ENCODE data around the gene DTNA. TPM values are rescaled to one million over a fixed set of nuclear protein-coding genes. Genes with fewer than 3 reads are reported as not detected.
A peak's percentile ranks its signal among the peaks of the same experiment; 100 is the strongest.

Gene DTNA
- total and polyA plus RNA-seq, 2 of the 8 experiments (the other 6 are each of a cell fraction or from before 2014, with no cell fraction given): 30.2 to 32.7 TPM

GRCh38 chr18:34808389-34808788 lies 98.3 kb downstream of the DTNA start:
- Histone ChIP-seq H3K9me3 (ENCODE audit: insufficient read depth in 2 of 2, low read depth in 1 of 2, low read length in 1 of 2) (no peaks in the 10 kb centered on the region), H2BK12ac (ENCODE audit: low read depth, low read length) (peak overlapping the region; percentile 78), H4K91ac (replicated peaks; ENCODE audit: insufficient read length, low read length) (no peak overlapping the region), H3K4me2 (ENCODE audit: insufficient read depth in 1 of 2, low read depth in 2 of 2, low read length in 2 of 2) (no peak overlapping the region), H3K4ac (replicated peaks; ENCODE audit: insufficient read length, low read depth, low read length) (no peak overlapping the region), H2BK20ac (ENCODE audit: low read length) (peak overlapping the region; percentile 64; the same call in 1 of the 2 replicates), H2BK5ac (ENCODE audit: low read depth, low read length) (no peak overlapping the region; the same call in 1 of the 2 replicates), H3K4me1 (replicated peaks in 1 of 4; ENCODE audit: control insufficient read depth in 3 of 4, insufficient read depth in 4 of 4, low read length in 3 of 4) (peaks cover 0 to 7% (median 2%) of the 10 kb centered on the region in 4 experiments; a peak in 1 of 7 replicates), H3K18ac (ENCODE audit: extremely low read depth, low read length) (0 out of 2 replicates have a peak overlapping the region, but pooled peaks have one; percentile 39), H3K79me2 (ENCODE audit: control insufficient read depth in 1 of 2, insufficient read depth in 2 of 2, low read length in 2 of 2) (no peaks in the 10 kb centered on the region), H2BK120ac (replicated peaks; ENCODE audit: low read depth, low read length) (no peak overlapping the region), H2AK5ac (ENCODE audit: low read depth, low read length) (no peak overlapping the region), H3K9ac (replicated peaks in 1 of 4; ENCODE audit: extremely low read depth in 1 of 4, low read depth in 3 of 4, low read length in 3 of 4) (no peak overlapping the region), H3K36me3 (ENCODE audit: control insufficient read depth in 2 of 4, insufficient read depth in 4 of 4, low read length in 3 of 4) (no peaks in the 10 kb centered on the region; a peak in 1 of 8 replicates), H4K8ac (ENCODE audit: extremely low read depth, insufficient read depth, low read length) (no peak overlapping the region), H2BK15ac (ENCODE audit: low read length) (no peak overlapping the region), H3K23ac (ENCODE audit: insufficient read length) (no peak overlapping the region), H3K27ac (ENCODE audit: low read depth, low read length) (no peak overlapping the region), H3K27me3 (replicated peaks in 1 of 4; ENCODE audit: control insufficient read depth in 3 of 4, extremely low read depth in 1 of 4, insufficient read depth in 3 of 4, low read length in 3 of 4) (no peaks in the 10 kb centered on the region), H3K23me2 (ENCODE audit: low read depth, low read length) (no peaks in the 10 kb centered on the region), H3K14ac (ENCODE audit: insufficient read length) (no peak overlapping the region), H4K5ac (ENCODE audit: insufficient read length, low read depth, low read length) (no peak overlapping the region), H2AFZ (ENCODE audit: low read length) (no peak overlapping the region), H3K79me1 (ENCODE audit: low read depth, low read length) (no peaks in the 10 kb centered on the region), H3K56ac (replicated peaks; ENCODE audit: insufficient read length, low read depth, low read length) (no peak overlapping the region), H4K20me1 (replicated peaks in 1 of 2; ENCODE audit: control insufficient read depth in 1 of 2, insufficient read depth in 2 of 2, low read length in 2 of 2) (no peaks in the 10 kb centered on the region), H3K4me3 (ENCODE audit: extremely low read depth in 1 of 4, insufficient read depth in 2 of 4, low read depth in 3 of 4, low read length in 4 of 4) (no peak overlapping the region)
- ChIA-PET CTCF (ENCODE audit: partially characterized antibody) (interaction anchor here (1.2 to 1.6 kb wide), 4 partner anchors 59 to 455 kb away, joined by 3 to 6 read pairs (median 4); no protein-coding TSS in a partner anchor), POLR2A (ENCODE audit: partially characterized antibody) (no interaction called here)
- TF ChIP-seq SAP30 (IDR thresholded peaks at IDR 0.05; ENCODE audit: insufficient read depth, insufficient replicate concordance, low read length): no peak
- DNase-seq (ENCODE audit: low read depth in 1 of 2, low spot score in 2 of 2) (no peak), FAIRE-seq (no peak)
- WGBS, 2 experiments (ENCODE audit: extremely low coverage in 1 of 2, insufficient coverage in 1 of 2, insufficient read length in 1 of 2, insufficient replicate concordance in 2 of 2, low coverage in 1 of 2, low lambda C conversion rate in 2 of 2, missing lambda C conversion rate in 1 of 2): 79% methylated on average over 1 of the region's 1 CpG; no CpG with 5 or more reads in 1 of the 2 experiments
